WTC11 (cell line): ENCODE results near the gene ZNHIT3. TPM values are rescaled to one million over a fixed set of nuclear protein-coding genes. Genes with fewer than 3 reads are reported as not detected.

Experiments
- ATAC-seq: fragments of 200-7000 bp; cut with Tn5 transposase; 2 replicates; pipeline ENCODE4 v1.10.0; 2021; ENCODE audit warnings: mild to moderate bottlenecking, moderate library complexity
- CTCF ChIA-PET: fragments of 300-600 bp; sonication (Branson Sonifier 250); formaldehyde crosslinking; loops from one replicate; lab custom pipeline; 2021; ENCODE audit warnings: antibody characterized with exemption; lab: Charles Lee
- POLR2A ChIA-PET: fragments of 350-600 bp; sonication (Branson Sonifier 250); formaldehyde crosslinking; loops from one replicate; lab custom pipeline; 2021; ENCODE audit warnings: antibody characterized with exemption; lab: Charles Lee
- DNase-seq: peaks from one replicate; pipeline ENCODE4 v3.0.0; 2021; ENCODE audit warnings: low spot score
- H3K27ac Mint-ChIP-seq: 2 replicates; pipeline ENCODE4 v1.8.0; 2021; ENCODE audit warnings: mixed read lengths
- H3K27me3 Mint-ChIP-seq: 2 replicates; pipeline ENCODE4 v1.8.0; 2021; ENCODE audit warnings: low read depth, mild to moderate bottlenecking, moderate library complexity, mixed read lengths
- H3K36me3 Mint-ChIP-seq: 2 replicates; pipeline ENCODE4 v1.8.0; 2021; ENCODE audit warnings: mixed read lengths
- H3K4me1 Mint-ChIP-seq: 2 replicates; pipeline ENCODE4 v1.8.0; 2022; ENCODE audit warnings: mixed read lengths
- H3K4me3 Mint-ChIP-seq: 2 replicates; pipeline ENCODE4 v1.8.0; 2021; ENCODE audit warnings: mild to moderate bottlenecking, moderate library complexity, mixed read lengths
- H3K9me3 Mint-ChIP-seq: 2 replicates; pipeline ENCODE4 v1.8.0; 2021; ENCODE audit warnings: mixed read lengths
- AFF4 ChIP-seq: sonication (generic); formaldehyde crosslinking; IDR thresholded peaks from 2 replicates; pipeline ENCODE4 v1.8.1; 2023; ENCODE audit warnings: mild to moderate bottlenecking, missing genetic modification reagents, borderline replicate concordance
- CDX4 ChIP-seq: fragments of 250-450 bp; sonication (Bioruptor Pico); IDR thresholded peaks from 2 replicates; pipeline ENCODE4 v1.9.0; 2021; ENCODE audit warnings: moderate library complexity, mild to moderate bottlenecking, inconsistent platforms, borderline replicate concordance
- CREB1 ChIP-seq: sonication (generic); formaldehyde crosslinking; IDR thresholded peaks from 2 replicates; pipeline ENCODE4 v1.8.0; 2023; ENCODE audit warnings: mild to moderate bottlenecking, missing genetic modification reagents
- CREM ChIP-seq: sonication (generic); formaldehyde crosslinking; IDR thresholded peaks from 2 replicates; pipeline ENCODE4 v1.8.1; 2022; ENCODE audit warnings: mild to moderate bottlenecking, missing genetic modification reagents, moderate library complexity
- CTCF ChIP-seq: fragments of 200-600 bp; IDR thresholded peaks from 2 replicates; pipeline ENCODE4 v1.8.0; 2022; ENCODE audit warnings: antibody characterized with exemption
- GRHL2 ChIP-seq: fragments of 250-450 bp; sonication (Bioruptor Pico); IDR thresholded peaks from 2 replicates; pipeline ENCODE4 v1.8.0; 2022; ENCODE audit warnings: mild to moderate bottlenecking, moderate library complexity; ENCODE audit not compliant: insufficient replicate concordance, severe bottlenecking
- HMGXB4 ChIP-seq: sonication (generic); formaldehyde crosslinking; IDR thresholded peaks from 2 replicates; pipeline ENCODE4 v1.8.1; 2023; ENCODE audit warnings: mild to moderate bottlenecking, moderate library complexity, missing genetic modification reagents
- NFE2L1 ChIP-seq: sonication (generic); formaldehyde crosslinking; IDR thresholded peaks from 2 replicates; pipeline ENCODE4 v1.8.1; 2023; ENCODE audit warnings: missing genetic modification reagents
- OVOL2 ChIP-seq: fragments of 250-450 bp; sonication (Bioruptor Pico); IDR thresholded peaks from 2 replicates; pipeline ENCODE4 v1.9.0; 2021; ENCODE audit warnings: mild to moderate bottlenecking, borderline replicate concordance
- TEAD4 ChIP-seq: sonication (generic); formaldehyde crosslinking; IDR thresholded peaks from 2 replicates; pipeline ENCODE4 v1.8.0; 2022; ENCODE audit warnings: mild to moderate bottlenecking, missing genetic modification reagents
- USF1 ChIP-seq: sonication (generic); formaldehyde crosslinking; IDR thresholded peaks from 2 replicates; pipeline ENCODE4 v1.8.0; 2022; ENCODE audit warnings: mild to moderate bottlenecking, missing genetic modification reagents
- ZBTB21 ChIP-seq: sonication (generic); formaldehyde crosslinking; IDR thresholded peaks from 2 replicates; pipeline ENCODE4 v1.8.1; 2023; ENCODE audit warnings: mild to moderate bottlenecking, missing genetic modification reagents, borderline replicate concordance
- ZMAT4 ChIP-seq: fragments of 250-450 bp; sonication (Bioruptor Pico); IDR thresholded peaks from 2 replicates; pipeline ENCODE4 v1.9.0; 2021; ENCODE audit warnings: mild to moderate bottlenecking
- ZNF138 ChIP-seq: sonication (generic); formaldehyde crosslinking; conservative IDR thresholded peaks from 2 replicates; pipeline ENCODE4 v1.8.1; 2022; ENCODE audit warnings: mild to moderate bottlenecking, moderate library complexity, missing genetic modification reagents
- ZNF671 ChIP-seq: fragments of 250-450 bp; sonication (Bioruptor Pico); IDR thresholded peaks from 2 replicates; pipeline ENCODE4 v1.8.0; 2021; ENCODE audit warnings: mild to moderate bottlenecking
- total RNA-seq: library from RNA; stranded (reverse); gene quantifications from 3 replicates; pipeline ENCODE4 v1.2.3, GENCODE V29; 2021
- TF ChIP-seq, protein P1 (sequence below): fragments of 250-450 bp; sonication (Bioruptor Pico); conservative IDR thresholded peaks from 2 replicates; pipeline ENCODE4 v1.9.0; 2021; ENCODE audit warnings: mild to moderate bottlenecking
- TF ChIP-seq, protein P2 (sequence below): fragments of 250-450 bp; sonication (Bioruptor Pico); IDR thresholded peaks from 2 replicates; pipeline ENCODE4 v1.9.0; 2021; ENCODE audit warnings: mild to moderate bottlenecking, borderline replicate concordance

The ZNHIT3 gene
- total RNA-seq, 1 experiment from 2014 or later: 47.0 TPM

DNA sequence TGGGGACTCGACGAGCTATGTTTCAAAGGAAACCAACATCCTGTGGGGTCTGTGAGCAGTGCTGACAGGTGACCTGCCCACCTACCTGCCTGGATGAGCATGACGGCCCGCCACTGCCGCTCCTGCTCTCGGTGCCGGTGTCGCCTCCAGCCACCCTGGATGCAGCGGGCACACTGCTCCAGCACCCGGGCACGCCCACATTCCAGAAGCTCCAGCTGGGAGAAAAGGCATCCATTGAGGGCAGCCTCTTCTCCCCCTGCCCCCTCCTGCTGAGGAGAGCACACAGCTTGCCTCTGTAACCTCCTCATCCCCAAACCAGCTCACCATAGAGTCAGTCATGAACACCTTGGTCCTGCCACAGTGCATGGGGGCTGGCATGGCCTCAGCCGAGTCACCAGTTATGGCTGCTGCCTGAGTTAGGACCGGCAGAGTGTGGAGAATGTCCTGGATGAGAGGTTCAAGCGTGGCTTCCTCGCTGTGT, 14.3 kb downstream of the ZNHIT3 start:
- Mint-ChIP-seq H3K4me3 (no peak overlapping the region), H3K9me3 (no peaks in the 10 kb centered on the region), H3K27ac (no peak overlapping the region), H3K4me1 (no peaks in the 10 kb centered on the region), H3K27me3 (no peaks in the 10 kb centered on the region), H3K36me3 (peaks cover 66% of the 10 kb centered on the region)
- ATAC-seq: no peak
- CTCF ChIA-PET: interaction anchor here (2.0 kb wide), 1 partner anchor 18 kb away, joined by 8 read pairs; no protein-coding TSS in a partner anchor
- POLR2A ChIA-PET: no interaction called here
- DNase-seq: no peak
- no peak for TF ChIP-seq CREB1 (CRISPR knock-in tag)
- TF ChIP-seq ZBTB21 (CRISPR knock-in tag): no peak
- TF ChIP-seq, protein P1, sequence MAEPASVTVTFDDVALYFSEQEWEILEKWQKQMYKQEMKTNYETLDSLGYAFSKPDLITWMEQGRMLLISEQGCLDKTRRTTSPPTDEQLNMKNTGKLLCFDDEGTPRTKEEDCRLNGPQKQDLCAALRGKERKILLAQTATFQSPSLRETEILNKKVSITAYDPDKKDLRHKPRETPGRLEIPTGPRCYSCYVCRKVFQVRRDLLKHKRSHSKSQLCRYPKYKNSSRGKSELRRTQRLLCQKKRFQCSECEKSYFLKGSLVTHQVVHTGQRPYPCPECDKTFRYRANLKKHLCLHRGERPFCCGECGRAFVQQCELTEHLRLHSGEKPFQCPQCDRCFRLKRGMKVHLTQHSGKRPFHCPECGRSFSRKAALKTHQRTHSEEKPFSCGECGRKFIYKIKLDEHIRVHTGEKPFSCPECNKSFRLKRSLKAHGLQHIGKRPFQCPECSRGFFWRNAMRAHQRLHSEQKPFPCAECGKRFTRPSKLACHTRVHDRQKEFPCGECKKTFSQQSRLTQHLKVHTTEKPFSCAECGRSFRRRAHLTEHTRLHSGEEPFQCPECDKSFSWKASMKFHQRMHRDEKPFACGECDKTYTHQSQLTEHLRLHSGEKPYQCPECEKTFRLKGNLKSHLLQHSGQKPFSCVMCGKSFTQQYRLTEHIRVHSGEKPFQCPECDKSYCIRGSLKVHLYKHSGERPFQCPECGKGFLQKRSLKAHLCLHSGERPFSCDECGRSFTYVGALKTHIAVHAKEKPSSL (CRISPR knock-in tag): no peak
- no peak for TF ChIP-seq AFF4 (CRISPR knock-in tag)

- Mint-ChIP-seq H3K27ac (no peak overlapping the region), H3K36me3 (peaks cover 66% of the 10 kb centered on the region), H3K9me3 (no peaks in the 10 kb centered on the region), H3K4me3 (no peak overlapping the region), H3K27me3 (no peaks in the 10 kb centered on the region), H3K4me1 (no peaks in the 10 kb centered on the region)
- CTCF ChIA-PET: no interaction called here
- DNase-seq (no peak), ATAC-seq (no peak)
- POLR2A ChIA-PET: no interaction called here
- TF ChIP-seq CDX4 (no peak), ZNF671 (CRISPR knock-in tag) (no peak), USF1 (CRISPR knock-in tag) (no peak), CTCF (no peak), ZMAT4 (CRISPR knock-in tag) (no peak), HMGXB4 (CRISPR knock-in tag) (no peak), OVOL2 (CRISPR knock-in tag) (no peak), NFE2L1 (CRISPR knock-in tag) (no peak), TEAD4 (no peak), ZNF138 (CRISPR knock-in tag) (no peak), CREM (CRISPR knock-in tag) (no peak), GRHL2 (CRISPR knock-in tag) (no peak)
- TF ChIP-seq, protein P2, sequence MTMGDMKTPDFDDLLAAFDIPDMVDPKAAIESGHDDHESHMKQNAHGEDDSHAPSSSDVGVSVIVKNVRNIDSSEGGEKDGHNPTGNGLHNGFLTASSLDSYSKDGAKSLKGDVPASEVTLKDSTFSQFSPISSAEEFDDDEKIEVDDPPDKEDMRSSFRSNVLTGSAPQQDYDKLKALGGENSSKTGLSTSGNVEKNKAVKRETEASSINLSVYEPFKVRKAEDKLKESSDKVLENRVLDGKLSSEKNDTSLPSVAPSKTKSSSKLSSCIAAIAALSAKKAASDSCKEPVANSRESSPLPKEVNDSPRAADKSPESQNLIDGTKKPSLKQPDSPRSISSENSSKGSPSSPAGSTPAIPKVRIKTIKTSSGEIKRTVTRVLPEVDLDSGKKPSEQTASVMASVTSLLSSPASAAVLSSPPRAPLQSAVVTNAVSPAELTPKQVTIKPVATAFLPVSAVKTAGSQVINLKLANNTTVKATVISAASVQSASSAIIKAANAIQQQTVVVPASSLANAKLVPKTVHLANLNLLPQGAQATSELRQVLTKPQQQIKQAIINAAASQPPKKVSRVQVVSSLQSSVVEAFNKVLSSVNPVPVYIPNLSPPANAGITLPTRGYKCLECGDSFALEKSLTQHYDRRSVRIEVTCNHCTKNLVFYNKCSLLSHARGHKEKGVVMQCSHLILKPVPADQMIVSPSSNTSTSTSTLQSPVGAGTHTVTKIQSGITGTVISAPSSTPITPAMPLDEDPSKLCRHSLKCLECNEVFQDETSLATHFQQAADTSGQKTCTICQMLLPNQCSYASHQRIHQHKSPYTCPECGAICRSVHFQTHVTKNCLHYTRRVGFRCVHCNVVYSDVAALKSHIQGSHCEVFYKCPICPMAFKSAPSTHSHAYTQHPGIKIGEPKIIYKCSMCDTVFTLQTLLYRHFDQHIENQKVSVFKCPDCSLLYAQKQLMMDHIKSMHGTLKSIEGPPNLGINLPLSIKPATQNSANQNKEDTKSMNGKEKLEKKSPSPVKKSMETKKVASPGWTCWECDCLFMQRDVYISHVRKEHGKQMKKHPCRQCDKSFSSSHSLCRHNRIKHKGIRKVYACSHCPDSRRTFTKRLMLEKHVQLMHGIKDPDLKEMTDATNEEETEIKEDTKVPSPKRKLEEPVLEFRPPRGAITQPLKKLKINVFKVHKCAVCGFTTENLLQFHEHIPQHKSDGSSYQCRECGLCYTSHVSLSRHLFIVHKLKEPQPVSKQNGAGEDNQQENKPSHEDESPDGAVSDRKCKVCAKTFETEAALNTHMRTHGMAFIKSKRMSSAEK (CRISPR knock-in tag): no peak
These were observed 14.9 kb downstream of the ZNHIT3 start for GRCh38 chr17:36501351-36501750.
